ENCODE measurements around the gene FAM43A.

DNA sequence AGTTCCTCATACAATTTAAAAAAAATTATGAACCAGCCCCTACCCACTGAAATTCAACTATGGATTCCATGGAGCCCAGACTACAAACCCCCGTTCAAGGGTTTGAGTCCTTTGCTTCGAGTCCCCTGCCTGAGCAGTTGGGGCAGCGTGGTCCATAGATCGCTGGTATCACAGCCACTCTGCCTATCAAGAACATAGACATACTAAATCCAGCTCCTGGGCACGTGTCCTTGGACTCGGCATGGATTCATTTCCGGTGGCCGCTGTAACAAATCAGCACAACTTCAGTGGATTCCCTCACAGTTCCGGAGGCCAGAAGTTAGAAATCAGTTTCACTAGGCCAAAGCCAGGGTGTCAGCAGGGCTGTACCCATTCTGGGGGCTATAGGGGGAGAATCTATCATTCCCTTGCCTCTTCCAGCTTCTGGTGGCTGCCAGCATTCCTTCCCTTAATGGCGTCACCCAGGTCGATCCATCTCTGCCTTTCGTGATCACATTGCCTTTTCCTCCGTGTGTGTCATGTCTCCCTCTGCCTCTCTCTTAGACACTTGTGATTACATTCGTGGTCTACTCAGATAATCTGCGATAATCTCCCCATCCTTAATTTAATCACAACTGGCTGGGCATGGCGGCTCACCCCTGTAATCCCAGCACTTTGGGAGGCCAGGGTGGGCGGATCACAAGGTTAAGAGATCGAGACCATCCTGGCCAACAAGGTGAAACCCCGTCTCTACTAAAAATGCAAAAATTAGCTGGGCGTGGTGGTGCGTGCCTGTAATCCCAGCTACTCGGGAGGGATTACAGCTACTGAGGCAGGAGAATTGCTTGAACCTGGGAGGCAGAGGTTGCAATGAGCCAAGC, 47.9 kb upstream of the FAM43A start:
- TF ChIP-seq CTCF (IDR thresholded peaks at IDR 0.05): no peak
- no peak for TF ChIP-seq POLR2A (IDR thresholded peaks at IDR 0.05)
